ENCODE results near the gene IFITM10. TPM values are rescaled to one million over a fixed set of nuclear protein-coding genes. Genes with fewer than 3 reads are reported as not detected.

The IFITM10 gene
- total and polyA plus RNA-seq, 2 donors (not counting 1 experiment from before 2014, with no cell fraction given): 0.09 to 1.7 TPM

- intact Hi-C loops (cut with micrococcal nuclease): loop anchor here (5.0 to 10.0 kb wide), 2 partner anchors 83 to 1230 kb away; partner anchors contain the start of gene NAP1L4
- Mint-ChIP-seq H3K9me3 (ENCODE audit: insufficient read depth) (no peaks in the 10 kb centered on the region), H3K4me1 (peaks cover 23% of the 10 kb centered on the region), H3K27me3 (no peaks in the 10 kb centered on the region), H3K27ac (peak overlapping the region; percentile 63), H3K4me3 (peak overlapping the region; percentile 67)
- no peak overlapping the region for H3K9ac ChIP-seq (ENCODE audit: low read length)
- H3K27ac ChIP-seq (ENCODE audit: low read length in 2 of 2): no peak overlapping the region
- WGBS (ENCODE audit: insufficient coverage): 73% methylated on average over 12 of the region's 12 CpGs
- peaks cover 22% of the 10 kb centered on the region for H4K20me1 ChIP-seq (ENCODE audit: control insufficient read depth, insufficient read depth, low read length, poor library complexity, severe bottlenecking)
- no peaks in the 10 kb centered on the region for H3K9me3 ChIP-seq (ENCODE audit: control extremely low read depth in 1 of 3, control insufficient read depth in 2 of 3, insufficient read depth in 1 of 3, low read length in 2 of 3)
- no peaks in the 10 kb centered on the region for H3K27me3 ChIP-seq (replicated peaks in 1 of 4; ENCODE audit: control extremely low read depth in 1 of 4, control insufficient read depth in 3 of 4, insufficient read depth in 4 of 4, low read length in 3 of 4)
- peaks cover 16 to 45% of the 10 kb centered on the region in 2 donors for H3K4me1 ChIP-seq (ENCODE audit: control insufficient read depth in 2 of 2, insufficient read depth in 2 of 2, low read length in 2 of 2)
- no peak for TF ChIP-seq CTCF (IDR thresholded peaks at IDR 0.05)
- no peak for TF ChIP-seq EZH2 (IDR thresholded peaks at IDR 0.05; ENCODE audit: borderline replicate concordance, insufficient read depth, low read depth, low read length, poor library complexity, severe bottlenecking)
- ChIA-PET POLR2A (no interaction called here), CTCF (interaction anchor here (1.0 kb wide), 1 partner anchor 68 kb away, joined by 4 read pairs; no protein-coding TSS in a partner anchor)
- peak overlapping the region; percentile 99 for H3K4me2 ChIP-seq (replicated peaks; ENCODE audit: low read depth, low read length, poor library complexity, severe bottlenecking)
- H2AFZ ChIP-seq (ENCODE audit: insufficient read depth, low read depth, low read length, poor library complexity, severe bottlenecking): no peak overlapping the region
- DNase-seq (no peak), ATAC-seq (ENCODE audit: low read depth) (no peak)
- peak overlapping the region in 1 of 5 experiments; percentile 2 for H3K4me3 ChIP-seq (ENCODE audit: control extremely low read depth in 1 of 5, extremely low read depth in 1 of 5, insufficient read depth in 1 of 5, low read depth in 2 of 5, low read length in 4 of 5)
- peaks cover 19% of the 10 kb centered on the region for H3K79me2 ChIP-seq (ENCODE audit: control insufficient read depth, insufficient read depth, low read length)
- H3K36me3 ChIP-seq (replicated peaks in 1 of 2; ENCODE audit: control extremely low read depth in 1 of 2, control insufficient read depth in 1 of 2, extremely low read depth in 1 of 2, insufficient read depth in 2 of 2, low read length in 1 of 2): peaks cover 0 to 2% of the 10 kb centered on the region in 2 experiments
These were observed 11.6 kb upstream of the IFITM10 start for GRCh38 chr11:1761857-1762536.

Data from B cell (primary cell).